ENCODE measurements around the gene ERBB4.

GRCh38 chr2:212295571-212295970, 243.0 kb downstream of the ERBB4 start:
- TF ChIP-seq CTCF (conservative IDR thresholded peaks at IDR 0.05; ENCODE audit: low read depth, low read length): no peak
- TF ChIP-seq EZH2 (IDR thresholded peaks at IDR 0.05; ENCODE audit: borderline replicate concordance, low read depth, low read length, poor library complexity, severe bottlenecking): no peak
